ENCODE data around the gene GID8.

DNA sequence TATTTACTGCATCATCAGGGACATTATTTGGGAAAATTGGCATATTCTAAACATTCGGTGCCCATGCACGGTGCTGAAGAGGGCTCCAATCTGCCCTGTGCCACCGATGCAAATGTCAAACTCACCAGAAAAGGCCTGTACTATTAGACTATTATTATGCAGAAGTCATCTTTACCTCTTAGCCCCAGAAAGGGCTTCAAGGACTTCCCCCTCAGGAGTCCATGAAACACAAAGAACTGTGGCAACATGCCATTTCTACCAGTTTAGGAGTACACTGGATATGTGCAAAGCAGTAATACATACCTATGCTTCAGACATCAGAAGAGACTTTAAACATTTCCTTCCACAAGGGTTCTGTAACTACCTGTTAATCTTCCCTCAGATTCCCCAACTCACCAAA is 20.2 kb upstream of the GID8 start:
- TF ChIP-seq CTCF (IDR thresholded peaks at IDR 0.05), result no peak
- TF ChIP-seq EZH2 (IDR thresholded peaks at IDR 0.05; ENCODE audit: borderline replicate concordance, insufficient read depth, low read depth, low read length, poor library complexity, severe bottlenecking), result no peak
